Measurements from ENCODE around the gene RFPL2.

GRCh38 chr22:32181043-32181442 is 23.8 kb downstream of the RFPL2 start:
- TF ChIP-seq, protein P1, sequence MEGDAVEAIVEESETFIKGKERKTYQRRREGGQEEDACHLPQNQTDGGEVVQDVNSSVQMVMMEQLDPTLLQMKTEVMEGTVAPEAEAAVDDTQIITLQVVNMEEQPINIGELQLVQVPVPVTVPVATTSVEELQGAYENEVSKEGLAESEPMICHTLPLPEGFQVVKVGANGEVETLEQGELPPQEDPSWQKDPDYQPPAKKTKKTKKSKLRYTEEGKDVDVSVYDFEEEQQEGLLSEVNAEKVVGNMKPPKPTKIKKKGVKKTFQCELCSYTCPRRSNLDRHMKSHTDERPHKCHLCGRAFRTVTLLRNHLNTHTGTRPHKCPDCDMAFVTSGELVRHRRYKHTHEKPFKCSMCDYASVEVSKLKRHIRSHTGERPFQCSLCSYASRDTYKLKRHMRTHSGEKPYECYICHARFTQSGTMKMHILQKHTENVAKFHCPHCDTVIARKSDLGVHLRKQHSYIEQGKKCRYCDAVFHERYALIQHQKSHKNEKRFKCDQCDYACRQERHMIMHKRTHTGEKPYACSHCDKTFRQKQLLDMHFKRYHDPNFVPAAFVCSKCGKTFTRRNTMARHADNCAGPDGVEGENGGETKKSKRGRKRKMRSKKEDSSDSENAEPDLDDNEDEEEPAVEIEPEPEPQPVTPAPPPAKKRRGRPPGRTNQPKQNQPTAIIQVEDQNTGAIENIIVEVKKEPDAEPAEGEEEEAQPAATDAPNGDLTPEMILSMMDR (IDR thresholded peaks at IDR 0.05): no peak
- TF ChIP-seq POLR2A (IDR thresholded peaks at IDR 0.05): no peak

All from lower leg skin (tissue), 3 donors.